ENCODE data around the gene LRP1B. TPM values are rescaled to one million over a fixed set of nuclear protein-coding genes. Genes with fewer than 3 reads are reported as not detected.

The LRP1B gene
- total RNA-seq, 2 donors from 2014 or later: 0.91 to 1.2 TPM

DNA sequence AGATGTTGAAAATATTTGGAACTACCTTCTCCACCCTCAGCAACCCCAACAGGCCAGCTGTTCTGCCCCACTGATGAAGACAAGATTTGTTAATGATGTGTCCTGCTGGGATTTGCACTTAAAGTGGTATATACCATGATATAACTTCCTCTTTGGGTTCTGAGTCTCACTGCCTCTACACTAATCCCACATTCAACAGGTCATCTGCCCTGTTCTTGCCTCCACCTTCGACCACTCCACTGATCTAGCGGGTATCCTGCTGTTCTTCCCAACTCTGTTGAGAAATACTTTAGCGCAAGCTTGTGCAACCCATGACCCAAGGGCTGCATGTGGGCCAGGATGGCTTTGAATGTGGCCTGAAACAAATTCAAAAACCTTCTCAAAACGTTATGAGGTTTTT, 72.7 kb downstream of the LRP1B start:
- H3K4me1 ChIP-seq (replicated peaks): no peaks in the 10 kb centered on the region
- TF ChIP-seq, protein P1, sequence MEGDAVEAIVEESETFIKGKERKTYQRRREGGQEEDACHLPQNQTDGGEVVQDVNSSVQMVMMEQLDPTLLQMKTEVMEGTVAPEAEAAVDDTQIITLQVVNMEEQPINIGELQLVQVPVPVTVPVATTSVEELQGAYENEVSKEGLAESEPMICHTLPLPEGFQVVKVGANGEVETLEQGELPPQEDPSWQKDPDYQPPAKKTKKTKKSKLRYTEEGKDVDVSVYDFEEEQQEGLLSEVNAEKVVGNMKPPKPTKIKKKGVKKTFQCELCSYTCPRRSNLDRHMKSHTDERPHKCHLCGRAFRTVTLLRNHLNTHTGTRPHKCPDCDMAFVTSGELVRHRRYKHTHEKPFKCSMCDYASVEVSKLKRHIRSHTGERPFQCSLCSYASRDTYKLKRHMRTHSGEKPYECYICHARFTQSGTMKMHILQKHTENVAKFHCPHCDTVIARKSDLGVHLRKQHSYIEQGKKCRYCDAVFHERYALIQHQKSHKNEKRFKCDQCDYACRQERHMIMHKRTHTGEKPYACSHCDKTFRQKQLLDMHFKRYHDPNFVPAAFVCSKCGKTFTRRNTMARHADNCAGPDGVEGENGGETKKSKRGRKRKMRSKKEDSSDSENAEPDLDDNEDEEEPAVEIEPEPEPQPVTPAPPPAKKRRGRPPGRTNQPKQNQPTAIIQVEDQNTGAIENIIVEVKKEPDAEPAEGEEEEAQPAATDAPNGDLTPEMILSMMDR (IDR thresholded peaks at IDR 0.05): no peak
- TF ChIP-seq POLR2AphosphoS5 (IDR thresholded peaks at IDR 0.05) (no peak), POLR2A (IDR thresholded peaks at IDR 0.05) (no peak)
- 89% methylated on average over 4 of the region's 4 CpGs for WGBS
- no peak for DNase-seq (ENCODE audit: low spot score)
- H3K36me3 ChIP-seq: no peaks in the 10 kb centered on the region
- no peak overlapping the region for H3K27ac ChIP-seq
- no peaks in the 10 kb centered on the region for H3K27me3 ChIP-seq (replicated peaks; ENCODE audit: insufficient read depth)
- H3K4me3 ChIP-seq: no peak overlapping the region
- no peaks in the 10 kb centered on the region for H3K9me3 ChIP-seq
- intact Hi-C loops (cut with DNase I): no loop called here

DNA sequence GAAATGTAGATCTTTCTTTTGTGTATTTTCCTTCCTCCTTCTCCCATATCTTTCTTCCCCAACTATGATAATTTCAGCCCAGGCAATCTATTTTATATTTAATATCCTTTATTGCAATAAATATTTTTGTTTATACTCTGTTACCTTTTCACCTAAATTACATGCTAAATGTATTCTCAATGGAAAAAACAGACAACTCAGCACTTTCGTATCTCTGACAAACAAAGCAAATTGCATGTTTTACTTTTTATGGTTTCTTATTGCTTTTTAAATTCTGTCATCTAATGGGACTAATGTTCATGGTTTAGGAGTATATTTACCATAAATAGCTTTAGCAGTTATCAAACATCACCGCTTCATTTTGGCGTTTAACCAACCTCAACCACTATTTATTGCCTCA, 74.0 kb downstream of the LRP1B start:
- no peak overlapping the region for H3K27ac ChIP-seq
- TF ChIP-seq POLR2A (IDR thresholded peaks at IDR 0.05) (no peak), POLR2AphosphoS5 (IDR thresholded peaks at IDR 0.05) (no peak)
- TF ChIP-seq, protein P1 (IDR thresholded peaks at IDR 0.05): no peak
- no peaks in the 10 kb centered on the region for H3K4me1 ChIP-seq (replicated peaks)
- no peak for DNase-seq (ENCODE audit: low spot score)
- WGBS: 79% methylated on average over 3 of the region's 3 CpGs
- H3K4me3 ChIP-seq: no peak overlapping the region
- intact Hi-C loops (cut with DNase I): no loop called here
- H3K9me3 ChIP-seq: no peaks in the 10 kb centered on the region
- H3K27me3 ChIP-seq (replicated peaks; ENCODE audit: insufficient read depth): no peaks in the 10 kb centered on the region
- no peaks in the 10 kb centered on the region for H3K36me3 ChIP-seq

DNA sequence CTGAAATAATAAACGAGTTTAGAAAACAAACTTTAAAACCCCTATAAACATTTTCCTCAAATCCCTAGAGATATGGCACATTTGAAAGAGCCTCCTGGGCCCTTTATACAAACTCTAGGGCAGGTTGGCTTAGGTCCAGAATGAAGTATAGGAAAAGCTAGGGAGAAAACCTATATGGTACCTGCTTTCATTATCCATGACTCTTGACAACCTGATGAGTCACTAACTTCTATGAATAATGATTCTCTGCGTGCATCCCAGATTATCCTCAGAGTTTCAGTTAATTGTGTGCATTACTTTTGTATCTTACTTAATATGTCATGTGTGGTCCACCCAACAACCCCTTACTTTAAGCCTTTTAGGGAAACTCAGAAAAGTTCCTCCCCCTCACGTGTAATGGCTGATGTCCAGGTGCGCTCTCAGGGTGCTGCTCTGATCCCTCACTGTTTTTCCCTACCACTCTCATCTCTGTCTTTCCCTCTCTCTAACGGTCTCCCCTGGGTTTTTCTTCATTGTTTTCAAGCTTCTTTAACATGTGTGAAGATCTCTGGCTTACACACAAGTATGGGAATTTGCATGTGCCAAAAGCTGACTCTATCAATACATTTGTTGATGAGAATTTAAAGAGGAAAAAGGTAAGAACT, 78.5 kb downstream of the LRP1B start:
- Histone ChIP-seq H3K36me3 (no peaks in the 10 kb centered on the region), H3K9me3 (no peaks in the 10 kb centered on the region), H3K4me3 (no peak overlapping the region), H3K27ac (no peak overlapping the region), H3K27me3 (replicated peaks; ENCODE audit: insufficient read depth) (no peaks in the 10 kb centered on the region), H3K4me1 (replicated peaks) (no peaks in the 10 kb centered on the region)
- no peak for DNase-seq (ENCODE audit: low spot score)
- WGBS: 75% methylated on average over 5 of the region's 5 CpGs
- TF ChIP-seq, protein P1 (IDR thresholded peaks at IDR 0.05): no peak
- intact Hi-C loops (cut with DNase I): no loop called here

DNA sequence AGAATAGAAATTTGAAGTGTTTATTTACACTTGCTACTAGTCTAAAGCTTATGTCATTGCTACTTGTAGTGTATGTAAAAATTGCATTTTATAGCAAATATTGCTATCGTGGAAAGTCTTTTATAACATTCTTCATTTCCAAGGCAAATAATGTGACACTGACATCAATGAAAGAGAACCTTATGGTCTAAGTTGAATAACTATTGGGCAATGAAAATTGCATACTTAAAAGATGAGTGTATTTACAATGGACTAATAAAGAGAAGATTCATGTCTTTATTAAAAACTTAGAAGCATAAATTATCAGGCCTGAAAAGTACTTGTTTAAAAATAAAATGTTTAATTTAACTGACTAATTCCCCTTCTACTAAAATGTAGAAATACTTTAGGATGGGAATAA, 82.2 kb downstream of the LRP1B start:
- no peak overlapping the region for H3K4me3 ChIP-seq
- H3K36me3 ChIP-seq: no peaks in the 10 kb centered on the region
- H3K27me3 ChIP-seq (replicated peaks; ENCODE audit: insufficient read depth): no peaks in the 10 kb centered on the region
- no peak overlapping the region for H3K27ac ChIP-seq
- intact Hi-C loops (cut with DNase I): no loop called here
- WGBS: 15% methylated on average over 1 of the region's 1 CpG
- no peak for DNase-seq (ENCODE audit: low spot score)
- H3K9me3 ChIP-seq: no peaks in the 10 kb centered on the region
- TF ChIP-seq POLR2A (IDR thresholded peaks at IDR 0.05) (no peak), POLR2AphosphoS5 (IDR thresholded peaks at IDR 0.05) (no peak)
- TF ChIP-seq, protein P1 (IDR thresholded peaks at IDR 0.05): no peak
- no peaks in the 10 kb centered on the region for H3K4me1 ChIP-seq (replicated peaks)

DNA sequence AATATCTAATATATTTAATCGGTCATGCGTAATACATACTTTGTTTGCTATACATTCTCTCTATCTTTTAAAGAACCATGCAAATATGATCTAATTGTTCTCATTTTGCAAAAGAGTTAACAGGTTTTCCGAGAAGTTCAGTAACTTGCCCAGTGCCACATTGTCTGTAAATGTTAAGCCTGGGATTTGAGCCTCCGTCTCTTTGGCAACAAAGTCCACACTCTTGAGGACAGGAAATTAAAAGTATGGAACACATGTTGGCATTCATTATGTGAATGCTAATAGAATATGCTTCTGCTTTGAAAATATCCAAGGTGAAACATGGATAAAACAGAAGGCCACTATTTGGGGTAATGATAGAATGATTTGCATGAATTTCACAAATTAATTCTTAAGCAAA, 85.2 kb downstream of the LRP1B start:
- TF ChIP-seq POLR2A (IDR thresholded peaks at IDR 0.05) (no peak), POLR2AphosphoS5 (IDR thresholded peaks at IDR 0.05) (no peak)
- TF ChIP-seq, protein P1 (IDR thresholded peaks at IDR 0.05): no peak
- 92% methylated on average over 4 of the region's 4 CpGs for WGBS
- DNase-seq (ENCODE audit: low spot score): no peak
- no peaks in the 10 kb centered on the region for H3K9me3 ChIP-seq
- no peaks in the 10 kb centered on the region for H3K27me3 ChIP-seq (replicated peaks; ENCODE audit: insufficient read depth)
- H3K4me1 ChIP-seq (replicated peaks): no peaks in the 10 kb centered on the region
- no peaks in the 10 kb centered on the region for H3K36me3 ChIP-seq
- intact Hi-C loops (cut with DNase I): no loop called here
- H3K4me3 ChIP-seq: no peak overlapping the region
- H3K27ac ChIP-seq: no peak overlapping the region
